HCT116 (cell line): Measurements from ENCODE around the gene ZFR2. TPM values are rescaled to one million over a fixed set of nuclear protein-coding genes. Genes with fewer than 3 reads are reported as not detected.

ENCODE experiments used
- ATAC-seq: fragments of 200-7000 bp; cut with Tn5 transposase; 2 replicates; pipeline ENCODE4 v1.9.1; 2020; ENCODE audit warnings: mild to moderate bottlenecking, moderate library complexity
- BruUV-seq: library from RNA; stranded (reverse); fragments of 400-500 nt; replicated peaks from 2 replicates; lab custom pipeline; 2021; lab: Mats Ljungman, UMichigan
- CTCF ChIA-PET: fragments of 300-600 bp; sonication (Branson Sonifier 250); formaldehyde crosslinking; loops from one replicate; lab custom pipeline; 2021; ENCODE audit warnings: antibody characterized with exemption; lab: Charles Lee
- POLR2A ChIA-PET: fragments of 300-600, 350-600 bp; sonication (Branson Sonifier 250); formaldehyde crosslinking; loops from one replicate; lab custom pipeline; 2021; ENCODE audit warnings: antibody characterized with exemption; lab: Charles Lee
- RAD21 ChIA-PET, 2 experiments: fragments of 300-600 bp; sonication (Branson Sonifier 250); formaldehyde crosslinking; loops; one replicate each; lab custom pipeline; 2023; ENCODE audit warnings: low total read pairs in 2 of 2; ENCODE audit not compliant: uncharacterized antibody in 2 of 2, unreplicated experiment in 2 of 2, low non-redundant PET in 1 of 2; lab: Charles Lee
- DNase-seq: peaks from one replicate; pipeline ENCODE4 v3.0.0-alpha.2; 2010; ENCODE audit warnings: low read depth, low spot score
- H2AFZ ChIP-seq: fragments of 200-600 bp; shearing (Covaris generic), sonication (generic); 2 replicates; pipeline ENCODE4 v1.6.1; 2017; ENCODE audit warnings: low read depth, mixed run types, mixed read lengths, antibody characterized with exemption, low read length; ENCODE audit not compliant: poor library complexity, severe bottlenecking
- H3K27ac ChIP-seq: 2 replicates; pipeline ENCODE4 v1.5.1; 2012; ENCODE audit warnings: low read depth, low read length
- H3K27me3 ChIP-seq: fragments of 200-600 bp; sonication (generic); 2 replicates; pipeline ENCODE4 v1.6.1; 2016; ENCODE audit warnings: mixed run types, low read length, mixed read lengths; ENCODE audit not compliant: insufficient read depth
- H3K36me3 ChIP-seq, 2 experiments: fragments of 200-500 bp in 1 of 2; fragments of 200-600 bp in 1 of 2; sonication (Bioruptor generic) in 1 of 2; sonication (generic) in 1 of 2; 2 replicates each; pipeline versions ENCODE4 v1.5.1 to v1.6.1; 2014 to 2016; ENCODE audit warnings: low read length in 2 of 2, inconsistent platforms in 1 of 2, mixed read lengths in 1 of 2, mixed run types in 1 of 2; ENCODE audit not compliant: insufficient read depth in 2 of 2, control insufficient read depth in 1 of 2
- H3K4me1 ChIP-seq, 2 experiments: fragments of 200-600 bp in 1 of 2; sonication (generic) in 1 of 2; 2 replicates each; pipeline versions ENCODE4 v1.5.1 to v1.6.1; 2012 to 2017; ENCODE audit warnings: low read length in 2 of 2, inconsistent platforms in 1 of 2, mild to moderate bottlenecking in 1 of 2, mixed read lengths in 1 of 2, mixed run types in 1 of 2, moderate library complexity in 1 of 2; ENCODE audit not compliant: insufficient read depth in 2 of 2, control insufficient read depth in 1 of 2
- H3K4me2 ChIP-seq: fragments of 200-600 bp; sonication (generic); 2 replicates; pipeline ENCODE4 v1.6.1; 2017; ENCODE audit warnings: mixed run types, low read length, mixed read lengths
- H3K4me3 ChIP-seq, 2 experiments: fragments of 200-600 bp in 1 of 2; sonication (generic) in 1 of 2; replicated peaks in 1 of 2; 2 replicates each; pipeline ENCODE4 v1.5.1; 2011 to 2016; ENCODE audit warnings: low read length in 2 of 2, control low read depth in 1 of 2, low read depth in 1 of 2, mild to moderate bottlenecking in 1 of 2, mixed read lengths in 1 of 2, mixed run types in 1 of 2
- H3K79me2 ChIP-seq: fragments of 200-600 bp; sonication (generic); 2 replicates; pipeline ENCODE4 v1.6.1; 2017; ENCODE audit warnings: mild to moderate bottlenecking, mixed run types, low read length, moderate library complexity, mixed read lengths; ENCODE audit not compliant: insufficient read depth
- H3K9ac ChIP-seq: fragments of 200-600 bp; sonication (generic); 2 replicates; pipeline ENCODE4 v1.6.1; 2016; ENCODE audit warnings: low read length, mixed read lengths
- H3K9me2 ChIP-seq: fragments of 200-600 bp; sonication (generic), shearing (Covaris generic); 2 replicates; pipeline ENCODE4 v1.6.1; 2017; ENCODE audit warnings: mixed run types, mild to moderate bottlenecking, moderate library complexity; ENCODE audit not compliant: insufficient read depth
- H3K9me3 ChIP-seq, 2 experiments: fragments of 200-500 bp in 1 of 2; fragments of 200-600 bp in 1 of 2; sonication (Bioruptor generic) in 1 of 2; sonication (generic) in 1 of 2; 2 replicates each; pipeline ENCODE4 v1.6.1; 2014 to 2017; ENCODE audit warnings: low read length in 2 of 2, mixed read lengths in 2 of 2, inconsistent platforms in 1 of 2, low read depth in 1 of 2, mild to moderate bottlenecking in 1 of 2, mixed run types in 1 of 2, moderate library complexity in 1 of 2; ENCODE audit not compliant: control insufficient read depth in 1 of 2, insufficient read depth in 1 of 2
- H4K20me1 ChIP-seq: fragments of 200-600 bp; sonication (generic), shearing (Covaris generic); 2 replicates; pipeline ENCODE4 v1.6.1; 2017; ENCODE audit warnings: mixed run types, mild to moderate bottlenecking, moderate library complexity; ENCODE audit not compliant: insufficient read depth
- ATF3 ChIP-seq: IDR thresholded peaks from 2 replicates; pipeline ENCODE4 v1.6.1; 2012
- CBX3 ChIP-seq: IDR thresholded peaks from 2 replicates; pipeline ENCODE4 v1.6.1; 2012; ENCODE audit warnings: low read depth
- CEBPB ChIP-seq: IDR thresholded peaks from 2 replicates; pipeline ENCODE4 v1.6.1; 2012; ENCODE audit warnings: low read depth
- EGR1 ChIP-seq: IDR thresholded peaks from 2 replicates; pipeline ENCODE4 v1.6.1; 2012; ENCODE audit warnings: low read depth
- EZH2 ChIP-seq: fragments of 200-600 bp; sonication (generic); IDR thresholded peaks from 2 replicates; pipeline ENCODE4 v1.6.1; 2017; ENCODE audit warnings: antibody characterized with exemption, mixed run types
- EZH2phosphoT487 ChIP-seq: fragments of 200-600 bp; IDR thresholded peaks from 2 replicates; pipeline ENCODE4 v1.6.1; 2018; ENCODE audit warnings: antibody characterized with exemption, borderline replicate concordance
- FOSL1 ChIP-seq: IDR thresholded peaks from 2 replicates; pipeline ENCODE4 v1.6.1; 2012; ENCODE audit warnings: low read depth
- JUND ChIP-seq: IDR thresholded peaks from 2 replicates; pipeline ENCODE4 v1.6.1; 2012
- POLR2AphosphoS5 ChIP-seq: IDR thresholded peaks from 2 replicates; pipeline ENCODE4 v1.6.1; 2011; ENCODE audit warnings: mild to moderate bottlenecking, low read depth, low read length, moderate library complexity
- REST ChIP-seq: IDR thresholded peaks from 2 replicates; pipeline ENCODE4 v1.6.1; 2012; ENCODE audit warnings: low read depth
- SIN3A ChIP-seq: IDR thresholded peaks from 2 replicates; pipeline ENCODE4 v1.6.1; 2012; ENCODE audit warnings: low read depth
- SRF ChIP-seq: IDR thresholded peaks from 2 replicates; pipeline ENCODE4 v1.6.1; 2012; ENCODE audit warnings: low read depth
- TCF7L2 ChIP-seq: IDR thresholded peaks from 2 replicates; pipeline ENCODE4 v1.7.0; 2011; ENCODE audit warnings: borderline replicate concordance, inconsistent platforms; ENCODE audit not compliant: insufficient read depth, insufficient read length; ENCODE audit errors: extremely low read depth
- YY1 ChIP-seq: IDR thresholded peaks from 2 replicates; pipeline ENCODE4 v1.6.1; 2011; ENCODE audit warnings: low read length, low read depth, moderate library complexity, mild to moderate bottlenecking; ENCODE audit not compliant: insufficient replicate concordance; ENCODE audit errors: extremely low read depth
- ZBTB33 ChIP-seq: IDR thresholded peaks from 2 replicates; pipeline ENCODE4 v1.6.1; 2011; ENCODE audit warnings: mild to moderate bottlenecking, low read length, moderate library complexity; ENCODE audit not compliant: insufficient replicate concordance; ENCODE audit errors: extremely low read depth
- ZFX ChIP-seq: fragments of 450-650 bp; IDR thresholded peaks from 2 replicates; pipeline ENCODE4 v1.6.1; 2017
- intact Hi-C: fragments of 100-400 bp; cut with micrococcal nuclease; formaldehyde crosslinking; loops from 2 replicates; pipeline ENCODE4 v1.10.0; 2022
- total RNA-seq: library from RNA; stranded (reverse); gene quantifications from one replicate; pipeline ENCODE4 v1.2.1, GENCODE V29; 2021; ENCODE audit not compliant: unreplicated experiment

Gene ZFR2
- total RNA-seq, 1 experiment from 2014 or later: 0.34 TPM

GRCh38 chr19:3775374-3775711 lies 93.5 kb downstream of the ZFR2 start:
- H3K36me3 ChIP-seq: no peaks in the 10 kb centered on the region
- DNase-seq (no peak), ATAC-seq (no peak)
- TF ChIP-seq CEBPB (no peak), POLR2AphosphoS5 (no peak), YY1 (no peak)
- H3K79me2 ChIP-seq: no peaks in the 10 kb centered on the region
- H2AFZ ChIP-seq: no peak overlapping the region
- ChIA-PET RAD21 (no interaction called here), CTCF (no interaction called here), POLR2A (interaction anchor here (1.2 kb wide), 1 partner anchor 12 kb away, joined by 5 read pairs; the partner anchor contains the start of gene MRPL54)
- no peaks in the 10 kb centered on the region for H4K20me1 ChIP-seq
- no peak overlapping the region for H3K9ac ChIP-seq
- no peaks in the 10 kb centered on the region for H3K9me2 ChIP-seq
- H3K27ac ChIP-seq: no peak overlapping the region
- no TSS peak for BruUV-seq
- no peaks in the 10 kb centered on the region for H3K4me1 ChIP-seq
- no peak overlapping the region for H3K4me2 ChIP-seq
- intact Hi-C loops: no loop called here
- H3K27me3 ChIP-seq: no peaks in the 10 kb centered on the region
- H3K9me3 ChIP-seq: no peaks in the 10 kb centered on the region
- H3K4me3 ChIP-seq: no peak overlapping the region

GRCh38 chr19:3774621-3775373 lies 94.0 kb downstream of the ZFR2 start:
- Histone ChIP-seq H3K9me3 (no peaks in the 10 kb centered on the region), H3K4me2 (no peak overlapping the region), H3K4me1 (no peaks in the 10 kb centered on the region), H3K9me2 (no peaks in the 10 kb centered on the region), H3K27me3 (no peaks in the 10 kb centered on the region), H3K36me3 (no peaks in the 10 kb centered on the region), H3K4me3 (no peak overlapping the region), H3K27ac (no peak overlapping the region), H2AFZ (no peak overlapping the region), H3K79me2 (no peaks in the 10 kb centered on the region), H3K9ac (no peak overlapping the region), H4K20me1 (no peaks in the 10 kb centered on the region)
- BruUV-seq: no TSS peak
- RAD21 ChIA-PET: no interaction called here
- POLR2A ChIA-PET: interaction anchor here (1.2 kb wide), 1 partner anchor 12 kb away, joined by 5 read pairs; the partner anchor contains the start of gene MRPL54
- ATAC-seq (no peak), DNase-seq (no peak)
- intact Hi-C loops: no loop called here
- CTCF ChIA-PET: no interaction called here
- no peak for TF ChIP-seq CBX3
- TF ChIP-seq ZBTB33: no peak
- no peak for TF ChIP-seq EZH2phosphoT487
- TF ChIP-seq ZFX: no peak
- TF ChIP-seq EGR1: no peak
- no peak for TF ChIP-seq ATF3
- no peak for TF ChIP-seq REST
- no peak for TF ChIP-seq SIN3A
- no peak for TF ChIP-seq FOSL1
- no peak for TF ChIP-seq SRF
- no peak for TF ChIP-seq TCF7L2
- TF ChIP-seq JUND: no peak
- no peak for TF ChIP-seq EZH2
